Ureter (tissue), 1 donor: ENCODE results near the gene CYP2W1. TPM values are rescaled to one million over a fixed set of nuclear protein-coding genes. Genes with fewer than 3 reads are reported as not detected.
"Not testable (repeated sequence)": the region's sequence is repeated elsewhere in the genome, so short reads cannot be mapped to it uniquely, and the experiment has no call there.

Source experiments
- DNase-seq: peaks from one replicate; pipeline ENCODE4 v3.0.0-alpha.2; 2020; ENCODE audit warnings: low spot score
- total RNA-seq: library from RNA; stranded (reverse); gene quantifications from one replicate; pipeline ENCODE4 v1.2.4, GENCODE V29; 2023
- donor health status: DM: yes; HTN: yes; CAD: no.

Gene CYP2W1
- total RNA-seq, 1 donor from 2014 or later: 0.44 TPM

DNA sequence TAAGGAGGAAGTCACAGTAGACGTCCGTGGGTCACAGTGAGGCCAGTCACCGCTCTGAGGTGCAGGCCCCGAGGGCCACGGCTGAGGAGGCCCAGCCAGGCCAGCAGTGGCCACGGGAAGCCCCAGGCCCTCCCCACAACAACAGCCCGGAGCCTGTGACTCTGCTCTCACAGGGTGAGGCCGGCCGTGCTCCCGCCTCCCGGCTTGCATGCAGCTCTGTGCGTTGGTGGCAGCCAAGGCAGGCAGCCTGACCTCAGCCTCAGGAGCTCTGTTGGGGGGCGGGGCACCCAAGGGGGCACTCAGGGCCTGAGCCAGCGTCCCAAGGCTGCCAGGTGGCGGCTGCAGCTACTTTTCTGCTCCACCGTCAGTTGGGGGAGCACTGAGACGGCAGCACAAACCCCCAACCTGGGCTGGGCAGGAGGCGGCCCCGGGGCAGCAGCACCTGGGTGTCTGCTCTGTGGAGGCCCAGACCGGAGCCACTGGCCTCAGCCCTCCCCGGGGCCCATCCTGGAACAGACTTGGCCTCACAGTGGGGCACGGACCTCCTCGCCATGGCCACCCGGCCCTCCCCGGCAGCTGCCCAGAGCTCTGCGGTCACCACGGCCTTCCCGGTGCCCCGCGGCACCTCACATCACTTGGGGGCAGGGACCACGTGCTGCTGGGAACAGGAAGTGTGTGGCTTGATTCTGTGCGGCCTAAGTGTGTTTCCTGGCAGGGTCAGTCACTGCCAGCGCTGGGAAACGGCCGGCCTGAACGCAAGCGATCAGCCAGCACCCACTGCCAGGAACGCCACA lies 13.3 kb downstream of the CYP2W1 start:
- no peak for DNase-seq

DNA sequence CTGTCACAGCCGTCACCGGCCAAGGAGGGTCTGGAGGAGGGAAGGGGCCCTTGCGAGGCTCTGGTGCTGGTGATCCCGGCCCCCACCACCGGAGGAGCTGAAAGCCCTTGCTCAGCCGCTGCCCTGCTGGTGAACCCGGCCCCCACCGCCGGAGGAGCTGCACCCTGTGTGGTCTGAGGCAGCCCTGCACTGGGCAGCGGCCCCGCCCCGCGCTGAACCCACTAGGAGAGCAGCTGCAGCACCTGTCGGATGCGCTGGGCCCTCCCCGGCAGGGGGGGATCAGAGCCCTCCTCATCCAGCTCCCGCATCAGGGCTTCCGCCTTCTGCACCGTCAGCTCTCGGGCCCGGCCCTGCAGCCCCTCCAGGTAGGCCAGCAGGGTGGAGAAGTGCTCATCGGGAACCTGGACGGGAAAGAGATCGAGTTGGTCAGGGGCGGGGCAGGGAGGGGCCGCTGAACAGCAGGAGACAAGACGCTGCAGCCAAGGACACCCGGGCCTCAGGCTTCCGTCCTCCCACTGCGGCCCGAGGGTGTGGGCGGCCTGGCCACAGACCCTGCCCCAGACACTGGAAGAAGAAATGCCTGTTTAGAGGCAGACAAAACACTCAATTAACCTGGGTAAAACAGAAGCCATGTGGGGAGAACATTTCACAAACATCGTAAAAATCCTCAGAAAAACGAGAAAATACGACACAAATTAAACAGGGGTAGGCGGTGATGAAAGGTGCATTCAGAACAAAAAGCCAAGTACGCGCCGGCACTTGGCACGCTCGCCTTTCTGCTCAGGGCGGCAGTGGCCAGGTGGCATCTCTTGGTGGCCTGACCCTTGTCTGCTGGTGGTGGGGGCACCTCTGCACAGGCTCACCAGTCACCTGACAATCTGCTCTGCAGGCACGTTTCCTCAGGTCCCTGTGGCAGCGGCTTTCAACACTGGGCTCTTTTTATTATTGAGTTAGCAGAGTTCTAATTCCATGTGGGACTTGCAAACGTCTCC lies 14.7 kb downstream of the CYP2W1 start:
- DNase-seq: no peak

DNA sequence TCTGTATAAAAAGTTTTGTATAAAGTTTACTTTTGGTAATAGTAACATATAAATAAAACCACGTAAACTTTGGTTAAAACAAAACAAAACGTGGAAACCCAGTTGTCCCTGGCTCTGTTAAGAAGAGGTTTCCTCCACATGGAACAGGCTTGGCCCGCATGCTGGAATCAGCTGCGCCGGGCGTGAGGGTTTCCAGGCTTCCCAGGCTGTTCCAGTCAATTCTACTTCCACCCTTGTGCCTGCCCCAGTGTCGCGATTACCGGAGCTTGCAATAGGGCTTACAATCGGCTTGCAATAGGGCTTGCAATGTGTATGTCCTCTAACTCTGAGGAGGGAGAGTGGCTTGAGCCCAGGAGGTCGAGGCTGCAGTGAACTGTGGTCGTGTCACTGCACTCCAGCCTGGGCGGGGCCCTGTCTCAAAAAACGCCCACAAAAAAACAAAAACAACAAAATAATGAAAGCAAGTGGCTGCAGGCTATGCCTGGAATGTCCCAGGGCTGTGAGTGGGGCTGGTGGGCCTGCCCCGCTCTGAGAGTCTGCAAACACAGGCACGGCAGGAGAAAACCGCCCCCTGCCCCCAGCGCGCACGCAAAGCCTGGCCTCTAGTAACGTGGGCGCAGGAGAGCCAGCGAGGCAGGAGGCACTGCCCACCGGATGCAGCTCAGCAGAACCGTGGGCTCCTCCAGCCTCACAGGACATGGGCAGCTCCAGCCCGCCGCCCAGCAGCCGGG lies 16.3 kb downstream of the CYP2W1 start:
- DNase-seq: no peak

- DNase-seq: no peak
These were observed 17.3 kb downstream of the CYP2W1 start for GRCh38 chr7:999941-1000935.

- DNase-seq: not testable (repeated sequence)
These were observed 18.2 kb downstream of the CYP2W1 start for GRCh38 chr7:1001069-1001770.

GRCh38 chr7:1002026-1002425 lies 19.0 kb downstream of the CYP2W1 start:
- DNase-seq: not testable (repeated sequence)

GRCh38 chr7:1002445-1002844 lies 19.5 kb downstream of the CYP2W1 start:
- DNase-seq: not testable (repeated sequence)

- DNase-seq: no peak
These were observed 21.3 kb downstream of the CYP2W1 start for GRCh38 chr7:1004018-1004852.

- DNase-seq: no peak
These were observed 22.3 kb downstream of the CYP2W1 start for GRCh38 chr7:1005303-1005702.

- no peak for DNase-seq
These were observed 24.9 kb downstream of the CYP2W1 start for GRCh38 chr7:1007901-1008300.

DNA sequence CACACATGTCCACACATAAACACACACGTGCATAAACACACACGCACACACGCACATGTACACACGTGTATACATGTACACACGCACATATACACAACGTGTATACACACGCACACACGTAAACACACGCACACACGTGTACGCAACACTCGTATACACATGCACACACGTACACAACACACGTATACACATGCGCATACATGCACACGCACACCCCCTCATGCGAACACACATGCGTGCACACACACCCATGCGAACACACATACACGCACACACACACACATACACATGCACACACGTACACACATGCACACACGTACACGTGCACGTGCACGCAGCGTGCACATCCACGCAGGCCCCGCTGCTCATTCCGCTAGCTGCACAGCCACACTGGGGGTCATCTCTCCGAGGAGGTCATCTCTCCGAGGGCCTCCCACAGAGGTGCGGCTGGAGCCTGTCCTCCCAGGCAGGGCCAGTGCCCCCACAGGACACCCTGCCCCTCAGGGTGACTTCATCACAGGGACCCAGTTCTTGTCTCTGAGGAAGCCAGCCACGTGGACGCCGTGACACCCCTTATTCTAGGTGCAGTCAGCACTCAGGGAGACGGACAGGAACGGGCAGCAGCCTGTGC lies 25.9 kb downstream of the CYP2W1 start:
- no peak for DNase-seq

DNA sequence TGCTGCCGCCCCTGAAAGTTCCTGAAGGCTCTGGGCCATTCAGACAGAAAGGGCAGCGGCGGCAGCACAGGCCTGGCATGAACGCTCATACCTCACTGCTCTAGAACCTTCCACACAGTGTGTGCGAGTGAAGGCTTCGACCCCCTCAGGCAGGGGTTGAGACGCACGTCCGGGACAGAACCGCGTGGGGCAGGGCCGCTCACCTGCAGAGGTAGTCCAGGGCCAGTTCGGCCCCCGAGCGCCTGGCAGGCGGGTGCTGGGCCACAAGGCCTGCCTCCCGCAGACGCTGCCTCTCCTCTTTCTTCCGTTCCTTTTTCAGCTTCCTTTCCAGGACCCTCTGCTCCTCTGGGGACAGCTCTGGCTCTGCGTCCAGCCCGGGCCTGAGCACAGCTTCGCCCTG lies 26.8 kb downstream of the CYP2W1 start:
- DNase-seq: no peak

- DNase-seq: no peak
These were observed 27.2 kb downstream of the CYP2W1 start for GRCh38 chr7:1010226-1010625.

GRCh38 chr7:1011297-1012003 lies 28.5 kb downstream of the CYP2W1 start:
- DNase-seq: no peak

- DNase-seq: no peak
These were observed 29.2 kb downstream of the CYP2W1 start for GRCh38 chr7:1012004-1012715.

GRCh38 chr7:1012716-1013095 lies 29.7 kb downstream of the CYP2W1 start:
- no peak for DNase-seq

DNA sequence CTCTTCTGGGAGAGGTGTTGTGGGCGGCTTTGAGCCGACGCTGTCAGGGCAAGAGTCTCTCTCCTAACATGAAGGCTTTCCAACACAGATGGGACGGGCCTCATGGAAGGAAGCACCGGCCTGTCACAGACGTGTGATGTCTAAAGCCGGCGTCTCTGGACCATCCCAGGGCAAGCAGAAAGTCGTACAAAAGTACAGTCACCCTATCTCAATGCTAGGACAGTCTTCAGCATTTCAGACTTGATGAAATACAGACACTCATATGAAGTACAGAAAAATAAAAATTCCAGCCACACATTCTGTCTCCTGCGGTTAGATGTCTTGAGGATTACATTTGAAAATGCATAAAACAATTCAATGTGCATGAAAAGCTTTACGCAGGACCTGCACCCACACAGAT lies 30.6 kb downstream of the CYP2W1 start:
- no peak for DNase-seq
